HG03108 (cell line): ENCODE results near the gene LARP4B.

Experiments
- ATAC-seq: cut with Tn5 transposase; IDR thresholded peaks from one replicate; pipeline ENCODE4 v1.9.1; 2021; ENCODE audit warnings: moderate library complexity; ENCODE audit not compliant: unreplicated experiment

The LARP4B gene

DNA sequence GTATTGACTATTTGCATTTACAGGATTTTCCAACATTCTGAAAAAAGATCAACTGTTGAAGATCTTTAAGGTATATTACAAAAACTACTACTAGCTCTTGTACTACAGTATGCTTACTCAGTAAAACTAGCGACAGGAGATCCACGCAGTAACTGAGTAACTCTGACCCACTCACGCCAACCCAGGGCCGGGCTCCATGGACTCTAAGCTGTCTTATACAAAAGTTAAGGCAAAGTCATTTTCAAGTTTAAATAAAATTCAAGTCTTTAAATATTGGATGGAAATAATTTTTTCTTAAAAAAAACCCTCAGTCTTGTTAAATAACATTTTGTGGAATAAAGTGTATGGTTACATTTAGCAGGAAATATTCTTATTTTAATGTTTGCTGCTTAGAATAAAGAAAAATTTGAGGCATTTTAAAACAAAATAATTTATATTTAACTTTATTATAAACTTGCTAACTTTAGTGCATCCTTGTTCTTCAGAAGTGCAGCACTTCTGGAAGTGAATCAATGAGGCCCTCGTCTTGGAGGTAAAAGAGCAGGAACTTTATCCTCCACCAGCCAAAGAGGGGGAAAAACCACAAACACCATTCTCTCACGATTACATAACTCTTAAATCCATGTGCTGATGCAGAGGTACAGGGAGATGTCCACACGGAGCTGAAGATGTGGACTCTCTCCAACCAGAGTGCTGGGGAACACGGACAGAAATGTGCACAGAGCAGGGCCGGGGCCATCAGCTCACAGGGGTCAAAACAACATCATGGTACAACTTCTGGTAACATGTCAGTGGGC lies 119.9 kb downstream of the LARP4B start:
- ATAC-seq, result no peak

DNA sequence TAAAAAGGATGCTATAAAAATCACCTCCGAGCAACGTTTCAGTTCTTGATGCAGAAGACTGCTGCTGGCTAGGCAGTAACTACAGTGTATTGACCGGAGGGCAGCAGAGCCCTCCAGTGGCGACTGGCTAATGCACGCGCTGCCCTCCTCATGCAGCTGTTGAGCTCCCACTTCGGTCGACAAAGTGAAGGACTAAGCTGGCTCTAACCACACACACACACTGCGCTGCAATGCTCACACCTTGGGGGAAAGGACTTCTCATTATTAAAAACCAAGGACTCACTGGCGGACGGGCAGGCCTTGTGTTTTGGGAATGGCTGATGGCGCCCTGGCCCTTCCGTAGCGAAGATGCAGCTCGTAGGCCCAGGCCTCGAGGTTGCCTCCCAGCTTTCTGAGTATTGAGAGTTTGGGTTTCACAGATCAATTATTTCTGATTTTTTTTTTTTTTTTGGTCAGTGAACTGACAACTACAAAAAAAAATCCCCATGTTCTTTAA lies 121.1 kb downstream of the LARP4B start:
- ATAC-seq, result no peak

DNA sequence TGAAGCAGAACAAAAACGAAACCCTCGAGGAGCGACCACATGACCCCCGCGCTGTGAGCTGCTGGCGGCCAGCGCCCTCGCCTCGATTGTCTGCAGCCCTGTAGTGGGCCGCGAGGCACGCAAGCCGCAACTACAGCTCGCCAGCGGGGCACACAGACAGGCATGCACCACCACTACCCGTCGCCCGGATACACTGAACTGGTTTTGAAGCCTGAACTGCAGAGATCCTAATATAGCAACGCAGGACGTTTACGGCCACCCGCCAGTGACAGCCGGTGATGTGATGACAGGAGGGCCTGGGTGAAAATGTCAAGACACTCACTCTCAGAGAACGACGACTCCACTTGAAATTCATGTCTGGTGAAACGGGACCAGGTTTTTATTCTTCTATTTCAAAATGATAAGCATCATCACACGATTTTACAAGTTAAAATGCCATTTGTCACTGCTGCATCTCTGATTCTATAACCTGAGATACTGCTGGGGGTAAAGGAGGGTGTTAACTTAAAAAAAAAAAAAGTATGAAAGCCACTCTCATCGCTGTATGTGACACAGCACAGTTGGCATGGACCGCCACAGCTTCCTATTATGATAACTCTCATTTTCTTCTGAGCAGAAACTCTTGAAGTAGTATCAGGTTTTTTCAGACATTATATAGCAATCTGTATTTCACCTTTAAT lies 121.7 kb downstream of the LARP4B start:
- ATAC-seq, result no peak

DNA sequence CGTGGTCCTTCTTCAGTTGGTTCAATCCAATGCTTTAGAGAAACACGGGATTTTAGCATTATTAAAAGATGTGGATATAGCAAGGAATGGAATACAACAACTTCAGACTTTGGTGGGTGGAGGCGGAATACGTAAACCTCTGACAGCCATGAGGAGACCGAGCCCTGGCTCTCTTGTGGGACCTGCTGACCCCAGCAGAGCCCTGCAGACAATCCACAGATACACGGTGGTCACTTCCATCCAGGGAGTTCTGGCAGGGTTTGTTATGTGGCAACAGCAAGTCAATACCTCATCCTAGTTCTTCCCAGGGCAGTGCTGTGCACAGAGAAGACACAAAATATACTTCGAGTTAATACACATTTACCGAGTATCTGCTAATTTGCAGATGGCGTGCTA lies 123.5 kb downstream of the LARP4B start:
- no peak for ATAC-seq

DNA sequence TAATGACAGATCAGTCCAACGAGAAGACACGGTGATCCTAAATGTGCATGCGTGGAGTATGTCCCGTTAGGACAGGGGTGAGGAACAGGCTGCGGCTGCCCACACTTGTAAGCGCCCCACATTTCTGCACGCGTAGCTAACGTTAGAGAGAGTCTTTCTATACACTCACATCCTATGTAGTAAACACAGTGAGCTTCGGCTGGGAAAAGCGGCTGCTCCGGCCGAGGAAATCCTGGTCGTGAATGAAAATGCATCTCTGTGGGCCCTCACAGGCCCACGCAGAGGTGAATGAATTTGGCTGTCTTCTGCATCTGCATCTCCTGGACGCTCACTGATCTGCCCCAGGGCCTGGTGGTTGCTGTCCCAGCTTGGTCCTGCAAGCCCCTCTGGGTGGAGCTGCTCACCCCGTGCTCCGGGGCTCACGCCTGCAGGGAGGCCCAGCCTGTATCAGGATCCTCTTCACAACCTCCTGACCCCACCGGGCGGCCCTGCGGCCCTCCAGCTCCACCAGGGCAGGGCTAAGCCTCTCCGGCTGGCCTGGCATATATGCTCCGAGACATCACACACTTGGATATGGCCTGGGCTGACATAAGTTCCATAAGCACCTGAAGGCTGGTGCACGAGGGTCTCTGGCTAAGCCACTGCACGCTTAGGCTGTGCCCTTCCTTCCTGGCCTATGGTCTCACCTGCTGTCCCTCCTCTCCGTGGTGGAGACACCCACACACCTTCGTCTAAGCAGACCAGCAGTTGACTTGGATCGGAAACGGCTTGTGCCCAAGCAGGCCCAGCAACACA lies 124.1 kb downstream of the LARP4B start:
- ATAC-seq, result no peak

DNA sequence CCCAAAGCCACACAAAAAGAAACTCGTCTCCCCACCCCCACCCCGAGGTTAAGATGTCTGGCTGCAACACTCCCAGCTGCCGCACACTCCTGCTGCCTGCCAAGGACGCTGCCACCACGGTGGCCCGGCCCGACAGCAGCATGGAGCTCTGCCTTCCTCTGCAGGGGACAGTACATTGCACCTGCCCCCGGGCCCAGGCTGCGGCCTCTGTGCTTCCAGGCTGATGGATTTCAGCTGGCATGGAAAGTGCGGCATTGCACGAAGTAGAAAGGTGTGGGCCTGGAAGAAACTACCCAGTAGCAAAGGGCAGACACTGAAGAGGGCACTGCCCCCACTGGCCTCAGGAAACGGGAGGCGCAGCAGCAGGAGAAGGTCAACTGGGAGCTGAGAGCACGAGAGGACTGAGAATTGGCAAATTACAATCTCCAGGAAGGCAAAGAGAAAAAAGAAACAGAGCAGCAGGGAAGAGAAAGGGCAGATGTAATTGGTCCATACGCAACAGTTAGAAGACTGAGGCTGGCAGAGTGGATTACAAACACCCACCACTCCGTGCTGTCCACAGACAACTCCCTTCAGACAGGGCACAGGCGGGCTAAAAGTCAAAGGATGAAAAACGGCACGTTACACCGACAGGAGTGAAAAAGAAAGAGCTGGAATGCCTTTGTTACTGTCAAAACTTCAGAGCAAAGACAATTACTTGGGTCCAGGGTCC lies 124.9 kb downstream of the LARP4B start:
- ATAC-seq, result no peak

DNA sequence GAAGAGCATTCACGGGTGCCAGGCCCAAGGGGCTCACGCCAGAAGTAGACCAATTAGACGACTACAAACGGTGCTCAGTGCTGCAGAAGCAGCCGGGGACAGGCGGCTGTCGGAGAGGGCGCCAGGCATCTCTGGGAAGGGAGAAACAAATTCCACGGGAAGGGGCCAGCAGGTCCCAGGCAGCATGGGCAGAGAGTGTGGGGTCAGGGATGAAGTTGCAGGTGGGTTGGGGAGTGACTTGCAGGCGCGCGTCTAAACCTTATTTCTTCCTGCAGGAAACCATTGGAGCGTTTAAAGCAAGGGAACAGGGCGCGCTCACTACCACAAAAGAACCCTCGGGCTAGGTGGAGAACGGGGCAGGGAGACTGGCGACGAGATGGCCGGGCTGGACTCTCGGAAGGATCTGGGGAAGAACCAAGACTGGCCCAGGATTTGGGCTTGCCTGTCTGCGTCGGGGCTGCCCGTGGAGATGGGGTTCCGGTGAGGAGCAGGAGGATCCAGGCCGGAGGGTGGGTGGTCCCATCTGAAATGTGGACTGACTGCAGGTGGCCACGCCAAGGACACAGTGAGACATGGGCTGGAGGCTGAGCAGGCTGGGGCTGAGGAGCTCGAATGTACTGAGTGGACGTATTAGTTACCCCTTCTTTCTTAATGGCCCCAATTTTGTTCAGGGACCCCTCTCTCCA lies 125.7 kb downstream of the LARP4B start:
- no peak for ATAC-seq

DNA sequence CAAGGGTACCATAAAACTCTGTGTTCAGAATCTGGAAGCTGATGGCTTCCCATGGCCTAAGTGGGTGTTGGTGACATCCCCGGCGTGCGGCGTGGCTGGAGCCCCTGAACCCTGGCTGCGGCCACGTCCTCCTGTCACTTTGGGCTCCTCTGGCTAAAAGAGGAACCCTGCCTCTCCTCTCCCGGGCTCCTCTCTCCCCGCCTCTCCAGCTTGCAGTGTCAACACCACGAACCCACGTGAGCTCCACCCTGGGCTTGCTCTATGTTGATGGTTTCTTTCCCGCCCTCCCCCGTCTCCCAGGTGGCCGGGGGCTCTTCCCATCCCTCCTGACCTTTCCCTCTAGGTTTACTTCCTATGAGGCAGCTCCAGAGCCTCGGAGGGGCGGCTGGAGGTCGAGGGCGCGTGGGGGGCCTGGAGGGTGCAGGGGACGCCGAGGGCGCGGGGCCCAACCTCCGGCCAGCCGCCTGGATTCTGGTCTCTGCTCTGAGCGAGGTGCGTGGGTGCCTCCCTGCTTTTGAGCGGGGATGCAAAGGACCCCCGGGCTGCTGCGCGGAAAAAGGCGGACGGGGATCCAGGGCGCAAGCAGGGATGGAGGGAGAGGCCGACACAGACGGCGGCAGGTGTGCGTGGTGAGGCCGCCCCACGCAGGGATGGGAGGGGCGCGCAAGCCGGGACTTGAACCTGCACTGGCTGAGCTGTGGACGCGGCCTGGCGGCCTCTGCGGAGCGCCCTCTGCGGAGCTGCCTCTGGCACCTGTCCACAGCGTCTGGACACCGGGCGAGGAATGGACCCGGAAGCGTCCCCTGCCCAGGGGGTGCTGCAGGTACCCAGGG lies 126.5 kb downstream of the LARP4B start:
- ATAC-seq, result no peak

DNA sequence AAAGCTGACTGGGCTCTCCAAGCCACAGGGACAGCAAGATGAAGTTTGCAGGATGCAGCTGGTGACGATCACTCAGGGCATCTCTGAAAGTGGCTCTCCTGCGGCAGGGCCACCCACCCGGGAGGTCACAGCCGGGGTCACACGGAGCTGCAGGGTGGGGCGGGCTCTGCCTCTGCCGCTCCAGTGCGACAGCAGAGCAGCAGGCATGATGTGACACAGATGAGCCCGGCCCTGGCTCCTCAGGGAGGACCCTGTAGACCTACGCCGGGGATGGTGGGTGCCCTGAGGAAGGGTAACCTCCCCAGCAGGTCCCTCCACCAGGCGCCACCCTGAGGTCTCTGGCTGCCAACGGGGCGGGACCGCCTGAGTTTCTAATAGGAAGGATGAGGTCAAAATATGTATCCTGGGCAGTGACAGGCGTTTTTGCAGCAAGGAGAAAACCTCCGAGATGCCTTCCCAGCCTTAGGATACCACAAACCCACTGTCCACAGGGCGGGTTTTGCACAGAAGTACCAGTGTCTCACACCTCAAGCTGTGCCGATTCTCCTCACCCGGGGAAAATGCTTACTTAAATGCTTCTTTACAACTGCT lies 127.2 kb downstream of the LARP4B start:
- no peak for ATAC-seq

DNA sequence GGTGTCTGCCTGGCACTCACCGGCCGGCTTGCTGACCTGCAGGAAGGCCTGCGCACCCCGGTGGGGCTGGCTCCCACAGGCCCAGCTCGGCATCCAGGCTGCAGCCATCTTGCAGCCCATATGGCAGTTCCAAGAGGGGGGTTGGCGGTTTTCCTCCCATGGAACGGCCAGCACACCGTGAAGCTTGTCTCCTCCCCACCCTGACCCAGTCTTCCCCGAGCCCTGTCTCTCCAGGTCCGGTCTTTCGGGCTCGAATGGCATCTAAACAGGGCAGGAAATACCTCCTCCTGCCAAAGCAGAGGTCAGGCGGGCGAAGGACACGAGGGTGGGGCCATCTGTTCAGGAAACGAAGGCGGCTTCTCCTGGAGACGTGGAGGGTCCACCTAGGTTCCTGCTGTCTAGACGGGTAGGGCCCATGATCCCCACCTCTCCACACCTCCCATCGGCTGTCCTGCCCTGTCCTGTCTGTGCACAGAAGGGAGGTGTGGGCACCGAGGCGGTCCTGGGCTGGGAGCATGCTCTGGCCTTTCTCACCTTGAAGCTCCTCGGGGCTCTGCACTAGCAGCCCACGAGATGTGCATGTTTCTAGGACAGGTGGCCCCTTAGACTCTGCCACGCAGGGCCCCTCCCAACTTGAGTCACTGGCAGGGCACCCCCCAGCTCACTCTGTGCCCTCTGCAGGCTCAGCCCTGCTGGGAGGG lies 128.3 kb downstream of the LARP4B start:
- ATAC-seq, result no peak

DNA sequence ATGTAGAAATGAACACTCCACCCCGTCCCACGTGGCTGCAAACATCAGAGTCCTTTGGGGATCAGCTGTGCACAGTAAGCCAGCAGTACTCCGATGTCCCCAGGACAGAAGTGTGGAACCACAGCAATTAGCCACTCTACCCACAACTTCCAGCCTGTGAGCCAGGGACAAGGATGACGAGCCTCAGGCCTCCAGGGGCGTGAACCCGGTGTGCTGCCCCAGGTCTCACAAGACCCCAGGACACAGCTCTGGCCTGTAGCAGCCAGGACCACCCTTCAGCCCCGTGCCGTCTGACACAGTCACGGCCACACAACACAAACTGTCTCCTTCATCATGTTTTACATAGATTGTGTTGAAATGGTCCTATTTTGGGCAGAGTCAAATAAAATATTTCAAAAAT lies 129.0 kb downstream of the LARP4B start:
- no peak for ATAC-seq

DNA sequence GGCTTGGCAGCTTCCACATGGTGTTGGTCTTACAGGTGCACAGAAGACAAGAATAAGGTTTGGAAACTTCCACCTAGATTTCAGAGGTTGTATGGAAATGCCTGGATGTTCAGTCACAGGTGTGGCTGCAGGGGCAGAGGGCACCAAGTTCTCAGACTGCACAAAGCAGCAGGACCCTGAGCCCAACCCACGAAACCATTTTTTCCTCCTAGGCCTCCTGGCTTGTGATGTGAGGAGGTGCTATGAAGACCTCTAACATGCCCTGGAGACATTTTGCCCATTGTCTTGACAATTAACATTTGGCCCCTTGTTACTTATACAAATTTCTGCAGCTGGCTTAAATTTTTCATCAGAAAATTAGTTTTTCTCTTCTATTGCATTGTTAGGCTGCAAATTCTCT lies 134.3 kb downstream of the LARP4B start:
- ATAC-seq, result no peak

DNA sequence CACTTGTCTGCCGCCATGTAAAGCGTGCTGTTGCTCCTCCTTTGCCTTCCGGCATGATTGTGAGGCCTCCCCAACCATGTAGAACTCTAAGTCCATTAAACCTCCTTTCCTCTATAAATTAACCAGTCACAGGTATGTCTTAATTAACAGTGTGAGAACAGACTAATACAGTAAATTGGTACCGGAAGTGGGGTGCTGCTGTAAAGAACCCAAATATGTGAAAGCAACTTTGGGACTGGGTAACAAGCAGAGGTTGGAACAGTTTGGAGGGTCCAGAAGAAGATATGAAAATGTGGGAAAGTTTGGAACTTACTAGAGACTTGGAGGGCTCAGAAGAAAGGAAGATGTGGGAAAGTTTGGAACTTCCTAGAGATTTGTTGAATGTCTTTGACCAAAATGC lies 135.3 kb downstream of the LARP4B start:
- ATAC-seq, result no peak

DNA sequence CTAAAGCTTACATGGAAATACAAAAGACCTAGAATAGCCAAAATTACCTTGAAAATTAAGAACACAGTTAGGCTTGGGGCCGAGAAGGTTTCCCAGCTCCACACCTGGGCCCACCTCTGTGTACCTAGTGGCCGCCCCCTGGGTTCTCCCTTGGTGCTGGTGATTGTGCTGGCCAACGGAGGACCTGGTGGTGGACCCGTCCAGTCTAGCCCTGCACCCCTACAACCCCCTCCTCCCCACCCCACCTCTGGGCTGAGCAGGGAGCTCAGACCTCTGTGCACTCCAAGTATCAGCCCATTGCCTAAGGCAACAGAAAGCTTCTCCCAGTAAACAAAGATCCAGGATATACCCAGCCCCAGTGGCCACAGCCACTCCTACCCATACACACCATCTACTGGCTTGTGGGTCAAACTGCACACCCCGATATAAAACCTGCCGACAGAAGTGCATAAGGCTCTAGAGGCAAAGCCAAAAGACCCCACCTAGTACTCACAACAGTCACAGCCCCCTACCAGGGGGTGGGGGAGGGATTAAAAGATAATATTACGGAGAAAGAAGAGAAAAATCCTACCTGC lies 137.0 kb downstream of the LARP4B start:
- ATAC-seq, result no peak

DNA sequence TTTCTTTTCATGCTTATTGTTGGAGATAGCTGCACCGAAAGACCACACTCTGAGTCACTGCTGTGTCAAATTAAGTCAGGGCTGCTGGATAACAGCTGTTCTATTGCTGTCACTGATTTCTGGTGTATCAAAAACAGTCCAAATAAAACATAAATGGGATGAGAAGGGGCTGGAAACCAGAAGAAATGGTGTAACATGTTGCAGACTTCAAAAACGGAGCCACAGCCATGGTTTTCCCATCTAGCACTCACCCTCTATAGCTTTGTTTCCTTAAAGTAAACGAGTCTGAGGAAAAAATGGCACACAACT lies 138.8 kb downstream of the LARP4B start:
- ATAC-seq, result no peak

DNA sequence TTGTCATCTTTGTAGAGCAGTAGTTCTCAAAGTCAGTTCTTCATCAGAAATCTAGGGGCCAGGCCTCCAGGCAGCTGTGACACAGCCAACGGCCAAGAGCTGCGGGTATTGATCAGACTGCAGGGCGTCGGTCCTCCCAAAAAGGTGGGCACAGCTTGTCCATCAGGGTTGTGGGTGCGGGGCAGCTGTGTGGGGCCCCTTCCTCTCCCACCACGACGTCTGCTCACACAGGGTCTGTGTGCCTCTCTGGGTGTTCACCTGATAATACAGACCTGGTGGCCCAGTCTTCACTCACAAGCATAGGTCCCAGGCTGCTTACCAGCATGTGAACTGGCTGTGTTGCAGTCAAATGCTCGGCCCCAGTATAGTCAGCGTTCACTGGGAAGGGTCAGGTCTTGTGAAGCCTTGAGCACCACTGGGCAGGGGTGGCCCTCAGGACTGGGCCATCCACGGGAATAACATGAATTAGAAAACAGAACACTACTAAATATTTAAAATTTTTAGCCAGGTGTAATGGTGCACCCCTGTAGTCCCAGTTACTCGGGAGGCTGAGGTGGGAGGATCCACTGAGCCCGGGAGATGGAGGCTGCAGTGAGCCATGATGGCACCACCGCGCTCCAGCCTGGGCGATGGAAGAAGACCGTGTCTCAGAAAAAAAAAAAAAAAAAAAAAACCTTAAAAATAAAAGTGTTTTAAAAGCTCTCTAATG lies 139.3 kb downstream of the LARP4B start:
- ATAC-seq, result no peak

DNA sequence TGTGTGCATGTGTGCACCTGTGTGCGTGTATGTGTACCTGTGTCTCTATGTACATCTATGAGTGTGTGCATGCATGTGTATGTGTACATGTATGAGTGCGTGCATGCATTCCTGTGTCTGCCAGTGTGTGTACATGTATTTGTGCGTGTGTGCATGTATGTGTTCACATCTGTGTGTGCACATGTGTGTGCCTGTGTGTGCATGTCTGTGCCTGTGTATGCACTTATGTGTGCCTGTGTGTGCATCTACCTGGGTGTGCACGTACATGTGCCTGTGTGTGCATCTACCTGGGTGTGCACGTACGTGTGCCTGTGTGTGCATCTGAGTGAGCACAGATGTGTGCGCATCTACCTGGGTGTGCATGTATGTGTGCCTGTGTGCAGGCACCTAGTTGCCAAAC lies 139.9 kb downstream of the LARP4B start:
- no peak for ATAC-seq
